ENCODE data around the gene C10orf120.

C10orf120 gene

GRCh38 chr10:122699796-122700455 lies at the start of gene C10orf120:
Gene C10orf120 (minus strand): TSS chr10:122699846. CDS start chr10:122699790, 56 bp downstream.
- no peak for DNase-seq (ENCODE audit: low read depth in 1 of 2, low spot score in 1 of 2)

GRCh38 chr10:122748496-122748895 lies 48.9 kb upstream of the C10orf120 start:
- no peak for DNase-seq (ENCODE audit: low read depth in 1 of 2, low spot score in 1 of 2)

DNA sequence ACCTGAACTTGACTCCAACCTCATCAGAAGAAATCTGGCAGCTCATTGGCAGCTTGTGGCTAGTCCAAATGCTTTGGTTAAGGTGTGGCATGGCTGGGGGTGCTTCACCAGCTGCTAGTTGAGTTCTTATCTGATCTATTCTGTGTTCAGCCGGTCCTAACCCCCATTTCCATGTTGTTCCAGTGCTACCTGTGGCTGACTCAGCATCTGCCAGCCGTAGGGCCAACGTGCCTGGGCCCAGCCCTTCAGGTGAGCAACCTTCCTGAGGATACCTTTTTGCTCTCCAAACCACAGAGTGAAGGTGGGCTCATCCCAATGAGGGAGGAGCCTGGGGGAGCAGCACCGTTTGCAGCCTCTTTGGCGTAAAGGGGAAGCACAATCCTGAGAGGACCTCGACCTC lies 46.8 kb upstream of the C10orf120 start:
- no peak for DNase-seq (ENCODE audit: low read depth in 1 of 2, low spot score in 1 of 2)

DNA sequence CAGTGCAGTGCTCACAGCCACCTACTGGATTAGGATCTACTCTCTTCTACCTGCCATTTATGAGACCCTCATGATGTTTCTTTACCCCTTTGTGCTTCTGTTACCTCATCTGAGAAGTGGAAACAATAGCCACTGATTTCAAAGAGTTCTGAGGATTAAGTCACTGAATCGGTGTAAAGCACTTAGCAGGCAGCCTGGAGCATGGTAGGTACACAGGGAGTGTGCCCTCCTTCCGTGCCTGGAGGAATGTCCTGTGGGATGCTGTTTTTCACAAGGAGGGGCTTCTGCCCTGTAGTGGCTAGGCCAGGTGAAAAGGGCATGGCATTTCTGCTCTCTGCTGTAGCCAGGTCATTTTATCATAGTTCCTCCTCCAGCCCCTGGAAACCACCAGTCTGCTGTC lies 44.6 kb upstream of the C10orf120 start:
- no peak for DNase-seq (ENCODE audit: low read depth in 1 of 2, low spot score in 1 of 2)

- DNase-seq (ENCODE audit: low read depth in 1 of 2, low spot score in 1 of 2): no peak
Observed at GRCh38 chr10:122740640-122741039, 41.0 kb upstream of the C10orf120 start.

DNA sequence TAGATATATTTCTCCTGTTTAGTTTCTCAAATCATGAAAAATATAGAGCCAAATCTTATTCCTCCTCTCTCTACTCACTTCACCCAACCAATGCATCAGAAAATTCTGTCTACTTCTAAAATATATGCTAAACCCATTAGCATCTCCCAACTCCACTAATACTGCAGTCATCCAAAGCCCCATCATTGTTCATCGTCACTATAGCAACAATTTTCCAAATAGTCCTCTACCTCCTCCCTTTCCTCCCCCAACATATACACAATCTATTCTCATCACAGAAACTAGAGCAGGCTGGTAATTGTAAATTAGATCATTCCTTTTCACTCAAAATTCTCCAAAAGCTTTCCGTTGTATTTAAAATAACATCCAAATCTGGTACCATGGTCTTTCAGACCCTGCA lies 38.4 kb upstream of the C10orf120 start:
- DNase-seq (ENCODE audit: low read depth in 1 of 2, low spot score in 1 of 2): no peak

DNA sequence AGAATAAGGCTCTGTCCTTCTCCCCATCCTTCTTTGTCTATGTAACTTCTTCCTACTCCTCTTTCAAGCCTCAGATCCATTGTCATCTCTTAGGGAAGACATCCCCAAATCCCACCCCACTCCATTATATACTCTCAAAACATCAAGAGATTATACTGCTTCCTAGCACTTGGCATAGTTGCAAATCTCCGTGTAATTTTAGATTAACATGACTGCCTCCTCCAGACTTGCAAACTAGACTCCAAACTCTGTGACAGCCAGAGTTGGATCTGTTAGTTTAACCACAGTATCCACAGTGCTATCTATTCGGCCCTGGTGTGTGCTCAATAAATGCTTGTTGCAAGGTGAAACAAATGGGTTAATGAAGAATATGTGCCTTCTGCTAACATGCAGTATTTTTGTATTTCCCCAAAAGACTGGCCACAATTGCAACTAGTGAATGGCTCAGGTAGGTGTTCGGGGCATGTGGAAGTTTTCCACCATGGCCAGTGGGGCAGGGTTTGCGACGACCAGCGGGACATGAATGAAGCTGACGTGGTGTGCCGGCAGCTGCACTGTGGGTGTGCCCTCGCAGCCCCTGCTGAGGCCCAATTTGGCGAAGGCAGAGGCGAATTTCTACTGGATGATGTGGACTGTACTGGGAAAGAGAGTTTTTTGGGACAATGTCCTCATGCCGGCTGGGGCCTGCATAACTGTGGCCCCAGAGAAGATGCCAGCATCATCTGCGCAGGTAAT lies 34.5 kb upstream of the C10orf120 start:
- no peak for DNase-seq (ENCODE audit: low read depth in 1 of 2, low spot score in 1 of 2)

DNA sequence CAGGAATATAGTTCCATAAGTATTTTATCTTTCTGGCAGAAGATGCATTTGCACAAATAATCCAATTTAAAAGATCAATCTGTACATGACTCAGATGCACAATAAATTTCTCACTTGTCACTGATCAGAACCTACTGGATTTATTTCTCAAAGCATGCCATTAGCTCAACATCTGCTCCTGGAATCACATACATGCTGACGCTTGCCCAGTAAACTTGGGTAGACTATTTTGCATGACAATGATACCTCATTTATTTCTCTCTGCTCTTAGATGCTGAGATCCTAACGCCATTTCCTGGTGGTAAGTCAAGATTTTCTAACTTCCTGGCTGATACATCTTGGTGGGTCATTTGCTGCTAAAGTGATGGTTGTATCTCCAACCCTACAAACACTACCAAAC lies 33.8 kb upstream of the C10orf120 start:
- no peak for DNase-seq (ENCODE audit: low read depth in 1 of 2, low spot score in 1 of 2)

- no peak for DNase-seq (ENCODE audit: low read depth in 1 of 2, low spot score in 1 of 2)
Observed at GRCh38 chr10:122730238-122730637, 30.6 kb upstream of the C10orf120 start.

DNA sequence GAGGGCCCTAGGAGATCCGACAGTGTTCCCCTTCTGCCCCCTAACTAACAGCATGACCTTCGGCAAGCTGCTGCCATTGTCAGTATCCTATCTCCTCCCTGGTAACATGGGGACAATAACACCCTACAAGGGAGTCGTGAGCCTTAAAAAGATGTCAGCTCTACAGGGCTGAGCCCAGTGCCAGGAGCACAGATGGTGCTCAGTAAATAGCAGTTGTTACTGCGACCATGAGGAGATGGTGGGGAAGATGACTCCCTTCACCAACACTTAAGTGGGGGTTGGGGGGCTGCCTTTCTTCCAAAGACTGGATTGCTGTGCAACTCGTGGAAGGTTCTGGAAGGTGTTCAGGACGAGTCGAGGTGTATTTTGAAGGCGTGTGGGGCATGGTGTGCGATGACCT lies 29.5 kb upstream of the C10orf120 start:
- no peak for DNase-seq (ENCODE audit: low read depth in 1 of 2, low spot score in 1 of 2)

GRCh38 chr10:122727426-122727825 lies 27.8 kb upstream of the C10orf120 start:
- no peak for DNase-seq (ENCODE audit: low read depth in 1 of 2, low spot score in 1 of 2)

GRCh38 chr10:122725768-122726167 lies 26.1 kb upstream of the C10orf120 start:
- DNase-seq (ENCODE audit: low read depth in 1 of 2, low spot score in 1 of 2): no peak

DNA sequence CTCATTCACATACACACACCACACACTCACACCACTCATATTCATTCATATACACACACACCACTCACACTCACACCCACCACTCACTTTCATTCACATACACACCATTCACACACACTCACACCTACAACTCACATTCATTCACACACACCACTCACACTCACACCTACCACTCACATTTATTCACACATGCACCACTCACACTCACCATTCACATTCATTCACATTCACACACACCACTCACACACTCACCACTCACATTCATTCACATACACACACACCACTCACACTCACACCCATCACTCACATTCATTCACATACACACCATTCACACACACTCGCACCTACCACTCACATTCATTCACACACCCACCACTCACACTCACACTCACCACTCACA lies 25.4 kb upstream of the C10orf120 start:
- no peak for DNase-seq (ENCODE audit: low read depth in 1 of 2, low spot score in 1 of 2)

DNA sequence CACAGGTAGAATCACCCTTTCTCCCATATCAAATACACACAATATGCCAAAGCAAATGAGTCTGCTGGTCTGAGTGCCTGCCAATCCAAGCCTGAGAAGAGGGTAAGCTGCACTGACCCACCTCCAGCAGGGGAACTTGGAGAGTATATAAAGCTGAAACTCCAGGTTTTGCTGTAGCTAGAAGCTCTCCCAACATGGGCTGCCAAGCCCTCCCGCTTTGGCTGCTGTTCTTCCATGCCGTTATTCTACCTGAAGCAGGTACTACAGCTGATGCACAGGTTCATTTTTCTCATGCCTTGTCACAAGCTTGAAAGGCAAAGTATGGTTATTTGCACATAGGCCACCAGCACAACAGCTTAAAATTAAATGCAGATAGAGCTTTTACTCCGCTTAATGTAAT lies 21.5 kb upstream of the C10orf120 start:
- DNase-seq (ENCODE audit: low read depth in 1 of 2, low spot score in 1 of 2): no peak

DNA sequence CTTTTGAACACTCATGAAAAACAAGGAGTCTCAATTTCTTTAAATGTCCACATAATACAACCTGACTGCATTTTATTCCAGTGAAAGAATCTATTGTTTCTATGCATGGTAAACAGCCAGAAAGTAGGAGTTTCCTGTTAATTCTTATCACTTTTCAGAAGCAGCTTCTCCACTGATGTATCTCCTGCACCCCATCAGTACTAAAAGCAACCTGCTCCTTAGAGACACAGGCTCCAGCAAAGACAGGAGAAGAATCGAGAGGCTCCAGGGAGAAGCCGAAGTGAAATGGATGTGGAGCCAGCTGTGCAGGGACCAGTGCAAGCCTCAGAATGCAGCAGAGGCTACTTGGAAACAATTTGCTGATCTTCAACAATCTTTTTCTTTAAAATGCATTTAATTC lies 16.4 kb upstream of the C10orf120 start:
- DNase-seq (ENCODE audit: low read depth in 1 of 2, low spot score in 1 of 2): no peak

- no peak for DNase-seq (ENCODE audit: low read depth in 1 of 2, low spot score in 1 of 2)
Observed at GRCh38 chr10:122715576-122715975, 15.9 kb upstream of the C10orf120 start.

- DNase-seq (ENCODE audit: low read depth in 1 of 2, low spot score in 1 of 2): no peak
Observed at GRCh38 chr10:122713091-122713885, 13.6 kb upstream of the C10orf120 start.

- DNase-seq (ENCODE audit: low read depth in 1 of 2, low spot score in 1 of 2): no peak
Observed at GRCh38 chr10:122710576-122710975, 10.9 kb upstream of the C10orf120 start.

DNA sequence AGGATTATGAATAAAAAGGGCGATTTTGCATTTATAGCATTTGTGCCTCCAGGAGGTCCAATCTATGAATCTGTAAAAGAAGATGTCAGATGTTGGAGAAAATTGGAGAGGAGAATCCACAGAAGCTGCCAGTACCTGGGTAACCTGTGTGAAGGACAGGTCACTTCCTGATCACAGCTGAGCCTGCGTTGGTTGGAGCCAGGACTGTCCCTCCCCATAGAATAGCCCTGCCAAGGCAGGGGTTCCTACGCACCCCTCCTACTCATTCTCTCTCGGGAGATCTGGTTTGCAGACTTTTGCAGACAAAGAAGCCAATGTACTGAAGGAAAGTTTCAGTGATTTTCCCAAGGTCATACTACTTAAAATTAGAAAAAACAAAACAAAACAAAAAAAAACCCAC lies 10.3 kb upstream of the C10orf120 start:
- no peak for DNase-seq (ENCODE audit: low read depth in 1 of 2, low spot score in 1 of 2)

GRCh38 chr10:122707535-122707934 lies 7.9 kb upstream of the C10orf120 start:
- DNase-seq (ENCODE audit: low read depth in 1 of 2, low spot score in 1 of 2): no peak

DNA sequence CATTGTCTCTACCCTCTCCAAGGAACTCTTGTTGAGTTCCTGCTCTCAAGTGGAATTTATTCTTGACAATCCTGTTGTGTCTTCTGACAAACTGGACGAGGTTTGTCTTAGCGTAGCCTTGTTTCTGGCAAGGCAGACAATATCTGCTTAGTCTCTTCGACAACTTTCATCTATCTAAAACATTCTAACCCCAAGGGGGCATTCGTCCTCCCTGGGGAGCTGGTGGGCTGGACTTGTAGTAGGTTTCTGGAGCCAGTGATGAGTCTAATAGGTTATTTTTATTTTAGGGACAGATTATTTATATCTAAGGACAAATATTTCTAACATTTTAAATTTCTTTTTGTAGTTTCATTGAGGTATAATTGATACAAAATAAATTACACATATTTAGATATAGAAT lies 7.3 kb upstream of the C10orf120 start:
- no peak for DNase-seq (ENCODE audit: low read depth in 1 of 2, low spot score in 1 of 2)

- DNase-seq (ENCODE audit: low read depth in 1 of 2, low spot score in 1 of 2): no peak
Observed at GRCh38 chr10:122706467-122706866, 6.8 kb upstream of the C10orf120 start.

Measured in activated T-helper 1 cell treated with anti-CD3 and anti-CD28 coated beads, Interleukin-2, amount 50 U/mL, for 16 hours (primary cell).